Natural killer cell (primary cell): ENCODE results near the gene IL2RG. TPM values are rescaled to one million over a fixed set of nuclear protein-coding genes. Genes with fewer than 3 reads are reported as not detected.

Source experiments
- ATAC-seq, 3 donors: fragments of 150-1000 bp in 2 of 3; fragments of 200-7000 bp in 1 of 3; cut with Tn5 transposase; 1 replicate in 1 of 3; 2 replicates in 2 of 3; pipeline ENCODE4 v1.10.0; 2021; ENCODE audit warnings: mild to moderate bottlenecking in 2 of 3, moderate library complexity in 2 of 3
- DNase-seq, 2 donors: peaks; one replicate each; pipeline versions ENCODE4 v3.0.0 to v3.0.0-alpha.2; 2013 to 2021; ENCODE audit warnings: mixed read lengths in 1 of 2
- H3K27ac ChIP-seq: one replicate; pipeline ENCODE4 v1.5.1; 2013; ENCODE audit warnings: mild to moderate bottlenecking, low read length
- H3K27me3 ChIP-seq: one replicate; pipeline ENCODE4 v1.6.1; 2013; ENCODE audit warnings: low read length; ENCODE audit not compliant: control insufficient read depth, insufficient read depth
- H3K36me3 ChIP-seq: one replicate; pipeline ENCODE4 v1.6.1; 2013; ENCODE audit warnings: low read length; ENCODE audit not compliant: control insufficient read depth, insufficient read depth
- H3K4me1 ChIP-seq: one replicate; pipeline ENCODE4 v1.6.1; 2013; ENCODE audit warnings: low read length; ENCODE audit not compliant: control insufficient read depth, insufficient read depth
- H3K4me3 ChIP-seq: one replicate; pipeline ENCODE4 v1.5.1; 2013; ENCODE audit warnings: low read length
- H3K9me3 ChIP-seq: one replicate; pipeline ENCODE4 v1.6.1; 2013; ENCODE audit warnings: low read length; ENCODE audit not compliant: control insufficient read depth, insufficient read depth
- H3K27ac Mint-ChIP-seq, 2 donors: one replicate each; pipeline ENCODE4 v1.8.0; 2022; ENCODE audit warnings: mild to moderate bottlenecking in 2 of 2, mixed read lengths in 2 of 2, moderate library complexity in 1 of 2
- H3K27me3 Mint-ChIP-seq, 2 donors: one replicate each; pipeline ENCODE4 v1.8.0; 2022; ENCODE audit warnings: low read depth in 2 of 2, mixed read lengths in 2 of 2
- H3K36me3 Mint-ChIP-seq: one replicate; pipeline ENCODE4 v1.8.0; 2022; ENCODE audit warnings: mixed read lengths
- H3K4me1 Mint-ChIP-seq, 2 donors: one replicate each; pipeline ENCODE4 v1.8.0; 2022; ENCODE audit warnings: mixed read lengths in 2 of 2
- H3K4me3 Mint-ChIP-seq: one replicate; pipeline ENCODE4 v1.8.0; 2022; ENCODE audit warnings: mild to moderate bottlenecking, moderate library complexity, mixed read lengths
- H3K9me3 Mint-ChIP-seq, 2 donors: one replicate each; pipeline ENCODE4 v1.8.0; 2022; ENCODE audit warnings: mixed read lengths in 2 of 2
- CTCF ChIP-seq: fragments of 200-600 bp; IDR thresholded peaks from one replicate; pipeline ENCODE4 v1.8.0; 2022; ENCODE audit warnings: antibody characterized with exemption
- WGBS: methylation state at CpG from one replicate; pipeline ENCODE4 v1.1.7; 2013; ENCODE audit warnings: missing lambda C conversion rate; ENCODE audit not compliant: insufficient coverage; 5-methylcytosine and 5-hydroxymethylcytosine counted together
- intact Hi-C: fragments of 100-400 bp; cut with micrococcal nuclease; formaldehyde crosslinking; loops from one replicate; pipeline ENCODE4 v1.14.2; 2022
- total RNA-seq, 4 donors: library from RNA; stranded (reverse); fragments of 120-200 nt in 1 of 4; gene quantifications; one replicate each; pipeline versions ENCODE4 v1.2.3 to v1.2.4, GENCODE V29; 2013 to 2022

The IL2RG gene
- total RNA-seq, 3 donors from 2014 or later (not counting 1 experiment from before 2014, with no cell fraction given), result 506 to 577 (median 550) TPM

DNA sequence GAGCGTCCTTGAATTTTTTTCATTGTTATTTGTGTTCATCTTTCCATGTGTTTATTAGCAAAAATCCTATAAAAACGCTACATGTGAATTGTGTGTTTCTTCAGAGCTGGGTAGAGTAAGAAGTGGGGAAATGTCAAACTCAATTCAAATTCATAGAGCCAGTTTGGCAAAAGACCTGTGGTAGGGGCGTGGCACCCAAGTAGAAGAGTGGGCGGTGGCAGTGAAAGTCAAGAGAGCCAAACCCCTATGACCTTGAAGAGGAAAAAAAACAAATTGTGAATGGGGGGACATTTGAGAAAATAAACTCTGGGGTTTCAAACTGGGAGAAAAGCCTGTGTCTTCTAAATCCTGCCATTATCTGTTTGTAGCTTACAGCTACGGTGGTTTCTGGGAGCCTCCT lies 20.1 kb downstream of the IL2RG start:
- no peaks in the 10 kb centered on the region for H3K36me3 ChIP-seq
- no peak overlapping the region for H3K27ac ChIP-seq
- H3K36me3 Mint-ChIP-seq, result no peaks in the 10 kb centered on the region
- no peak overlapping the region for H3K27ac Mint-ChIP-seq
- peaks cover 0 to 12% of the 10 kb centered on the region in 2 donors for H3K27me3 Mint-ChIP-seq
- TF ChIP-seq CTCF, result no peak
- H3K4me3 ChIP-seq, result no peak overlapping the region
- peaks cover 10% of the 10 kb centered on the region in 2 donors for H3K4me1 Mint-ChIP-seq
- 95% methylated on average over 4 of the region's 5 CpGs for WGBS
- H3K9me3 Mint-ChIP-seq, result no peaks in the 10 kb centered on the region
- ATAC-seq, result no peak
- H3K4me3 Mint-ChIP-seq, result no peak overlapping the region
- no peak for DNase-seq
- no peaks in the 10 kb centered on the region for H3K9me3 ChIP-seq
- no peaks in the 10 kb centered on the region for H3K27me3 ChIP-seq
- H3K4me1 ChIP-seq, result peaks cover 4% of the 10 kb centered on the region
- intact Hi-C loops, result no loop called here

- H3K4me1 Mint-ChIP-seq, result no peaks in the 10 kb centered on the region
- no peak for DNase-seq
- H3K27ac Mint-ChIP-seq, result no peak overlapping the region
- Histone ChIP-seq H3K4me3 (no peak overlapping the region), H3K27me3 (no peaks in the 10 kb centered on the region), H3K36me3 (no peaks in the 10 kb centered on the region), H3K9me3 (no peaks in the 10 kb centered on the region), H3K4me1 (no peaks in the 10 kb centered on the region), H3K27ac (no peak overlapping the region)
- H3K27me3 Mint-ChIP-seq, result no peaks in the 10 kb centered on the region
- no peaks in the 10 kb centered on the region for H3K9me3 Mint-ChIP-seq
- no peak for ATAC-seq
- TF ChIP-seq CTCF, result no peak
- H3K4me3 Mint-ChIP-seq, result no peak overlapping the region
- WGBS, result 96% methylated on average over 2 of the region's 4 CpGs
- no peaks in the 10 kb centered on the region for H3K36me3 Mint-ChIP-seq
- intact Hi-C loops, result no loop called here
Observed at GRCh38 chrX:71085900-71086299, 25.5 kb downstream of the IL2RG start.

GRCh38 chrX:71082822-71083221 lies 28.6 kb downstream of the IL2RG start:
- intact Hi-C loops, result no loop called here
- no peaks in the 10 kb centered on the region for H3K9me3 Mint-ChIP-seq
- no peak for TF ChIP-seq CTCF
- no peak overlapping the region for H3K27ac ChIP-seq
- no peaks in the 10 kb centered on the region for H3K9me3 ChIP-seq
- no peak overlapping the region for H3K27ac Mint-ChIP-seq
- H3K27me3 Mint-ChIP-seq, result no peaks in the 10 kb centered on the region
- H3K4me3 Mint-ChIP-seq, result no peak overlapping the region
- H3K4me1 ChIP-seq, result no peaks in the 10 kb centered on the region
- no peaks in the 10 kb centered on the region for H3K36me3 ChIP-seq
- H3K4me1 Mint-ChIP-seq, result no peaks in the 10 kb centered on the region
- ATAC-seq (no peak), DNase-seq (no peak)
- 95% methylated on average over 4 of the region's 4 CpGs for WGBS
- H3K27me3 ChIP-seq, result no peaks in the 10 kb centered on the region
- H3K36me3 Mint-ChIP-seq, result no peaks in the 10 kb centered on the region
- no peak overlapping the region for H3K4me3 ChIP-seq

GRCh38 chrX:71082124-71082647 lies 29.2 kb downstream of the IL2RG start:
- no peak for DNase-seq
- no peak overlapping the region for H3K27ac Mint-ChIP-seq

More at GRCh38 chrX:71082124-71082647, 29.2 kb downstream of the IL2RG start:
- H3K27ac ChIP-seq, result no peak overlapping the region
- H3K4me3 Mint-ChIP-seq, result no peak overlapping the region
- H3K27me3 Mint-ChIP-seq, result no peaks in the 10 kb centered on the region
- no peaks in the 10 kb centered on the region for H3K9me3 Mint-ChIP-seq
- WGBS, result 100% methylated on average over 4 of the region's 5 CpGs
- no peaks in the 10 kb centered on the region for H3K36me3 ChIP-seq
- no peaks in the 10 kb centered on the region for H3K27me3 ChIP-seq
- no peak for ATAC-seq
- H3K4me1 Mint-ChIP-seq, result no peaks in the 10 kb centered on the region
- H3K4me3 ChIP-seq, result no peak overlapping the region
- H3K9me3 ChIP-seq, result no peaks in the 10 kb centered on the region
- no peak for TF ChIP-seq CTCF
- intact Hi-C loops, result no loop called here
- no peaks in the 10 kb centered on the region for H3K36me3 Mint-ChIP-seq
- H3K4me1 ChIP-seq, result no peaks in the 10 kb centered on the region
